ENCODE measurements around the gene TTC3. TPM values are rescaled to one million over a fixed set of nuclear protein-coding genes. Genes with fewer than 3 reads are reported as not detected.
A peak's percentile ranks its signal among the peaks of the same experiment; 100 is the strongest.

The TTC3 gene
- total RNA-seq, 2 donors from 2014 or later, result 184 to 273 TPM

GRCh38 chr21:37059181-37059580 is 13.9 kb upstream of the TTC3 start:
- TF ChIP-seq CTCF (conservative IDR thresholded peaks at IDR 0.05), result no peak
- H3K9ac ChIP-seq (ENCODE audit: extremely low read depth, low read length, poor library complexity, severe bottlenecking), result no peak overlapping the region
- no peak overlapping the region for H3K4me3 ChIP-seq (ENCODE audit: low read length)
- 81 to 88% methylated on average over 3 to 5 of the region's 5 CpGs for WGBS, 2 experiments (ENCODE audit: insufficient coverage in 1 of 2, insufficient read length in 1 of 2)
- no peak overlapping the region for H3K27ac ChIP-seq (ENCODE audit: low read depth, low read length)
- no peaks in the 10 kb centered on the region for H3K36me3 ChIP-seq (ENCODE audit: control insufficient read depth, insufficient read depth, low read length)
- peaks cover 9% of the 10 kb centered on the region for H3K9me3 ChIP-seq (ENCODE audit: control insufficient read depth, low read length)
- H3K9me3 Mint-ChIP-seq, result peaks cover 13% of the 10 kb centered on the region
- H3K4me1 Mint-ChIP-seq, result peaks cover 36% of the 10 kb centered on the region
- DNase-seq, result no peak
- no peaks in the 10 kb centered on the region for H3K36me3 Mint-ChIP-seq (ENCODE audit: low read depth)
- H3K4me3 Mint-ChIP-seq, result no peak overlapping the region
- H3K27me3 ChIP-seq (ENCODE audit: control insufficient read depth, insufficient read depth, low read length, poor library complexity, severe bottlenecking), result no peaks in the 10 kb centered on the region
- no peak overlapping the region for H3K27ac Mint-ChIP-seq
- H3K4me1 ChIP-seq (ENCODE audit: control insufficient read depth, insufficient read depth, low read length), result peaks cover 7% of the 10 kb centered on the region
- peaks cover 2% of the 10 kb centered on the region for H3K27me3 Mint-ChIP-seq (ENCODE audit: insufficient read depth)

GRCh38 chr21:37060296-37060695 is 12.8 kb upstream of the TTC3 start:
- Mint-ChIP-seq H3K27me3 (ENCODE audit: insufficient read depth) (peaks cover 2% of the 10 kb centered on the region), H3K4me1 (peaks cover 31% of the 10 kb centered on the region), H3K27ac (no peak overlapping the region), H3K36me3 (ENCODE audit: low read depth) (peaks cover 9% of the 10 kb centered on the region), H3K9me3 (peaks cover 13% of the 10 kb centered on the region), H3K4me3 (no peak overlapping the region)
- Histone ChIP-seq H3K9me3 (ENCODE audit: control insufficient read depth, low read length) (peaks cover 9% of the 10 kb centered on the region), H3K36me3 (ENCODE audit: control insufficient read depth, insufficient read depth, low read length) (peaks cover 3% of the 10 kb centered on the region), H3K4me3 (ENCODE audit: low read length) (no peak overlapping the region), H3K27me3 (ENCODE audit: control insufficient read depth, insufficient read depth, low read length, poor library complexity, severe bottlenecking) (no peaks in the 10 kb centered on the region), H3K27ac (ENCODE audit: low read depth, low read length) (peak overlapping the region; percentile 65), H3K4me1 (ENCODE audit: control insufficient read depth, insufficient read depth, low read length) (peaks cover 7% of the 10 kb centered on the region), H3K9ac (ENCODE audit: extremely low read depth, low read length, poor library complexity, severe bottlenecking) (no peak overlapping the region)
- TF ChIP-seq CTCF (conservative IDR thresholded peaks at IDR 0.05), result no peak
- WGBS, 2 experiments (ENCODE audit: insufficient coverage in 1 of 2, insufficient read length in 1 of 2), result 73 to 80% methylated on average over 1 of the region's 1 CpG
- peak; percentile 84 for DNase-seq

- H3K36me3 Mint-ChIP-seq (ENCODE audit: low read depth), result peaks cover 19% of the 10 kb centered on the region
Measured at GRCh38 chr21:37061926-37062592, 11.0 kb upstream of the TTC3 start.

More at GRCh38 chr21:37061926-37062592, 11.0 kb upstream of the TTC3 start:
- no peak overlapping the region for H3K4me3 ChIP-seq (ENCODE audit: low read length)
- no peak for DNase-seq
- Mint-ChIP-seq H3K4me3 (no peak overlapping the region), H3K27me3 (ENCODE audit: insufficient read depth) (no peaks in the 10 kb centered on the region), H3K9me3 (peaks cover 4% of the 10 kb centered on the region), H3K27ac (no peak overlapping the region), H3K4me1 (peaks cover 31% of the 10 kb centered on the region)
- H3K9me3 ChIP-seq (ENCODE audit: control insufficient read depth, low read length), result no peaks in the 10 kb centered on the region
- peaks cover 17% of the 10 kb centered on the region for H3K36me3 ChIP-seq (ENCODE audit: control insufficient read depth, insufficient read depth, low read length)
- 73 to 90% methylated on average over 6 to 7 of the region's 7 CpGs for WGBS, 2 experiments (ENCODE audit: insufficient coverage in 1 of 2, insufficient read length in 1 of 2)
- H3K27me3 ChIP-seq (ENCODE audit: control insufficient read depth, insufficient read depth, low read length, poor library complexity, severe bottlenecking), result no peaks in the 10 kb centered on the region
- peaks cover 7% of the 10 kb centered on the region for H3K4me1 ChIP-seq (ENCODE audit: control insufficient read depth, insufficient read depth, low read length)
- TF ChIP-seq CTCF (conservative IDR thresholded peaks at IDR 0.05), result no peak
- peak overlapping the region; percentile 56 for H3K27ac ChIP-seq (ENCODE audit: low read depth, low read length)
- no peak overlapping the region for H3K9ac ChIP-seq (ENCODE audit: extremely low read depth, low read length, poor library complexity, severe bottlenecking)
